CD4-positive, alpha-beta memory T cell (primary cell): ENCODE results near the gene HSPA1B. TPM values are rescaled to one million over a fixed set of nuclear protein-coding genes. Genes with fewer than 3 reads are reported as not detected.

Source experiments
- CTCF ChIA-PET: fragments of 350-600 bp; sonication (Branson Sonifier 250); formaldehyde crosslinking; loops from one replicate; lab custom pipeline; 2021; ENCODE audit warnings: inconsistent platforms; ENCODE audit not compliant: partially characterized antibody; lab: Charles Lee
- POLR2A ChIA-PET: fragments of 350-600 bp; sonication (Branson Sonifier 250); formaldehyde crosslinking; loops from one replicate; lab custom pipeline; 2021; ENCODE audit not compliant: partially characterized antibody; lab: Charles Lee
- DNase-seq, 5 donors: peaks; one replicate each; pipeline versions ENCODE4 v3.0.0 to v3.0.0-alpha.2; 2020 to 2022; ENCODE audit warnings: mixed read lengths in 1 of 5
- H3K27ac ChIP-seq: one replicate; pipeline ENCODE4 v1.7.0; 2013; ENCODE audit warnings: low read depth, low read length
- H3K27me3 ChIP-seq: 2 replicates; pipeline ENCODE4 v1.7.0; 2013; ENCODE audit warnings: mild to moderate bottlenecking, low read length, moderate library complexity; ENCODE audit not compliant: insufficient read depth
- H3K36me3 ChIP-seq: 2 replicates; pipeline ENCODE4 v1.7.0; 2013; ENCODE audit warnings: mild to moderate bottlenecking, low read length, moderate library complexity; ENCODE audit not compliant: insufficient read depth
- H3K4me1 ChIP-seq: 2 replicates; pipeline ENCODE4 v1.7.0; 2013; ENCODE audit warnings: mild to moderate bottlenecking, low read length, moderate library complexity; ENCODE audit not compliant: insufficient read depth
- H3K4me3 ChIP-seq, 2 donors: one replicate each; pipeline ENCODE4 v1.7.0; 2013; ENCODE audit warnings: low read length in 2 of 2, mild to moderate bottlenecking in 1 of 2
- H3K9me3 ChIP-seq, 2 donors: one replicate each; pipeline ENCODE4 v1.7.0; 2013; ENCODE audit warnings: low read length in 2 of 2, control low read depth in 1 of 2; ENCODE audit not compliant: control insufficient read depth in 1 of 2
- H3K27ac Mint-ChIP-seq, 7 donors: one replicate each; pipeline ENCODE4 v1.8.0; 2020 to 2021; ENCODE audit warnings: mixed read lengths in 7 of 7, mild to moderate bottlenecking in 6 of 7, inconsistent platforms in 3 of 7, moderate library complexity in 3 of 7
- H3K27me3 Mint-ChIP-seq, 2 donors: one replicate each; pipeline ENCODE4 v1.8.0; 2020 to 2021; ENCODE audit warnings: mixed read lengths in 2 of 2
- H3K36me3 Mint-ChIP-seq, 2 donors: one replicate each; pipeline ENCODE4 v1.8.0; 2020 to 2021; ENCODE audit warnings: mixed read lengths in 2 of 2, inconsistent platforms in 1 of 2, mild to moderate bottlenecking in 1 of 2
- H3K4me1 Mint-ChIP-seq, 4 donors: one replicate each; pipeline ENCODE4 v1.8.0; 2020 to 2021; ENCODE audit warnings: mixed read lengths in 4 of 4, mild to moderate bottlenecking in 1 of 4
- H3K4me3 Mint-ChIP-seq, 8 donors: one replicate each; pipeline ENCODE4 v1.8.0; 2020 to 2021; ENCODE audit warnings: mixed read lengths in 8 of 8, mild to moderate bottlenecking in 7 of 8, moderate library complexity in 6 of 8, inconsistent platforms in 3 of 8
- H3K9me3 Mint-ChIP-seq, 8 donors: one replicate each; pipeline ENCODE4 v1.8.0; 2020 to 2021; ENCODE audit warnings: mixed read lengths in 8 of 8, mild to moderate bottlenecking in 5 of 8, inconsistent platforms in 3 of 8, moderate library complexity in 1 of 8
- intact Hi-C: fragments of 100-400 bp; cut with micrococcal nuclease; formaldehyde crosslinking; loops from one replicate; pipeline ENCODE4 v1.15.1; 2023
- polyA plus RNA-seq, 2 donors: library from polyadenylated mRNA; unstranded; fragments of 300-500 nt; fragmentation: Illumina TruSeq; gene quantifications; one replicate each; pipeline ENCODE4 v1.2.3, GENCODE V29; 2021
- total RNA-seq, 2 experiments: library from RNA; stranded (reverse); gene quantifications; one replicate each; pipeline ENCODE4 v1.2.3, GENCODE V29; 2021

The HSPA1B gene
- total and polyA plus RNA-seq, 4 experiments from 2014 or later: 1.9 to 60.8 (median 31.7) TPM

DNA sequence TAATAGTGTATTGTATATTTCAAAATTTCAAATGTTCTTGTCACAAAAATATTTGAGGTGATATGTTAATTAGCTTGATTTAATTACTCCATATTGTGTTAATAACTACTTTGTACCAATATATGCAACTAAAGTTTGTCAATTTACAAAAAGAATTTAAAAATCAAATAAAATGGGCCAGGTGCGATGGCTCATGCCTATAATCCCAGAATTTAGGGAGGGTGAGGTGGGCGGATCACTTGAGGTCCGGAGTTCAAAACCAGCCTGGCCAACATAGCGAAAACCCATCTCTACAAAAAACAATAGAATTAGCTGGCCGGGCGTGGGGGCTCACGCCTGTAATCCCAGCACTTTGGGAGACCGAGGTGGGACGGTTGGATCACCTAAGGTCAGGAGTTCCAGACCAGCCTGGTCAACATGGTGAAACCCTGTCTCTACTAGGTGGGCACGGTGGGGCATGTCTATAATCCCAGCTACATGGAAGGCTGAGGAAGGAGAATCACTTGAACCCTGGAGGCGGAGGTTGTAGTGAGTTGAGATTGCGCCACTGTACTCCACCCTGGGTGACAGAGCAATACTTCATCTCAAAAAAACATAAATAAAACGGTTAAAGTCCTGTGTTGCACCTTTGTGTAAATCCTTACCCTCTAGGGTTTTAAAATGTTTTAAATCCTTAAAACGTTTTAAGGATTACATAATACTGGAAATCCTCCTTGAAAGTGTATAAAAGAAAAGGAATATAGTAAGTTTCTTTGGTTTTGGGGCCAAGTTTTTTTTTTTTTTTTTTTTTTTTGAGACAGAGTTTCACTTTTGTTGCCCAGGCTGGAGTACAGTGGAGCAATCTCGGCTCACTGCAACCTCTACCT, 4.0 kb downstream of the HSPA1B start:
- H3K36me3 Mint-ChIP-seq: peaks cover 1 to 28% of the 10 kb centered on the region in 2 donors
- Histone ChIP-seq H3K36me3 (no peaks in the 10 kb centered on the region), H3K27ac (no peak overlapping the region), H3K4me1 (peaks cover 36% of the 10 kb centered on the region), H3K27me3 (no peaks in the 10 kb centered on the region), H3K9me3 (no peaks in the 10 kb centered on the region), H3K4me3 (peak overlapping the region; percentile 40 to 62)
- no peaks in the 10 kb centered on the region for H3K27me3 Mint-ChIP-seq
- intact Hi-C loops: loop anchor here (2.0 to 10.0 kb wide), 3 partner anchors 17 to 339 kb away; partner anchors contain the start of genes DXO, HSPA1A and HSPA1L
- H3K27ac Mint-ChIP-seq: peak overlapping the region in 6 of 7 donors; percentile 65 to 94 (median 89)
- H3K4me1 Mint-ChIP-seq: peaks cover 12 to 50% (median 31%) of the 10 kb centered on the region in 4 donors
- H3K4me3 Mint-ChIP-seq: peak overlapping the region; percentile 80 to 100 (median 96)
- DNase-seq: no peak
- POLR2A ChIA-PET: interaction anchor here (0.8 to 7.2 kb wide), 18 partner anchors 11 to 275 kb away, joined by 3 to 67 read pairs (median 7); partner anchors contain the start of genes ABHD16A, BAG6, CLIC1 and DDAH2
- CTCF ChIA-PET: interaction anchor here (0.7 to 3.4 kb wide), 22 partner anchors 8 to 285 kb away, joined by 3 to 56 read pairs (median 5); partner anchors contain the start of genes ABHD16A, APOM, ATP6V1G2 and DDAH2
- H3K9me3 Mint-ChIP-seq: no peaks in the 10 kb centered on the region

DNA sequence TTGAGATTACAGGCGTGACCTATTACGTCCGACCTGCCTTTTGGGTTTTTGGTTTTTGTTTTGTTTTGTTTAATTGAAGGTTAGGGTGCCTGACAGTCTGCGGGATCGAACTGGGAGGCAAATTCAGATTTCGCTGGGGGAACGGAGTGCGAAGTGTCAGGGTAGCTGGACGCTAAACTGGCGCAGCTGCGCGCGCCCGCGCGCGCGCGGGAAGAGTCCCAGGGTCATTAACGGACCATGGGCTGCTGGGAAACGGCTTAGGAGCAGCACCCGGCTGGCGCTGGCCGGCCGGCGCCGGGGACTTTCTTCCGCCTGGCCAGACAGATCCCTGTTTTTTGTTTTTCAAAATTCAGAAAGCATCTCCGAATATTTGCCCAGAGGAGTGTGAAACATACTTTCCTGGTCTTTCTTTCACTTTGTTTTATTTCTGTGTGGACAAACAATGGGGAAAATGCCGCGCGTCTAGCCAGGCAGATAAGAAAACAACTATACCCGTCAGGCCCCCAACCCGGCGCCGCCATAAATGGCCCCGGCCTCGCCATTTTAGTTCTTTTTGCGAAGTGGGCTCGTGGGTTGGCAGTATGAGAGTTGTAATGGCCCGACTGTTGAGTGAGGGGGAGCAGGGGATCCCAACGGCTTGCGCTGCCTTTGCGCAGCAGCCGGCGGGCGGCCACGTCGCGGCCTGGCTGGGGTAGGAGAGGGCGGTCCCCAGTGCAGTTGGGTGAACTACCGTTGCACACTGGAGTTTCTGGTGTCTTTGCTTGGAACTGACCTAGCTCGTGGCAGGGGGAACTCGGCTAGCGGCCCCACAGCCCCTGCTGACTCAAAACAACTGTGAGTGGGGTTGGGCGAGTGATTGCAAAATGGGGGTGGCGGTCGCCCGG, 7.1 kb downstream of the HSPA1B start:
- POLR2A ChIA-PET: interaction anchor here (0.6 to 7.2 kb wide), 32 partner anchors 9 to 631 kb away, joined by 3 to 67 read pairs (median 4); partner anchors contain the start of genes ABHD16A, BAG6, CLIC1 and DDX39B
- CTCF ChIA-PET: interaction anchor here (0.9 to 3.2 kb wide), 7 partner anchors 28 to 233 kb away, joined by 3 to 10 read pairs (median 3); partner anchors contain the start of gene NEU1
- Histone ChIP-seq H3K4me3 (peak overlapping the region; percentile 75 to 88), H3K27ac (peak overlapping the region; percentile 88), H3K36me3 (peaks cover 28% of the 10 kb centered on the region), H3K4me1 (peaks cover 61% of the 10 kb centered on the region), H3K27me3 (no peaks in the 10 kb centered on the region), H3K9me3 (no peaks in the 10 kb centered on the region)
- peak overlapping the region; percentile 97 to 99 (median 99) for H3K27ac Mint-ChIP-seq
- intact Hi-C loops: loop anchor here (1.0 to 10.0 kb wide), 7 partner anchors 28 to 342 kb away; partner anchors contain the start of genes ABHD16A, DXO, EHMT2 and NEU1
- H3K27me3 Mint-ChIP-seq: no peaks in the 10 kb centered on the region
- peak overlapping the region; percentile 88 to 99 (median 96) for H3K4me3 Mint-ChIP-seq
- H3K4me1 Mint-ChIP-seq: peaks cover 27 to 65% (median 48%) of the 10 kb centered on the region in 4 donors
- peak; percentile 80 to 84 (median 81) for DNase-seq
- H3K36me3 Mint-ChIP-seq: peaks cover 21 to 50% of the 10 kb centered on the region in 2 donors
- no peaks in the 10 kb centered on the region for H3K9me3 Mint-ChIP-seq

DNA sequence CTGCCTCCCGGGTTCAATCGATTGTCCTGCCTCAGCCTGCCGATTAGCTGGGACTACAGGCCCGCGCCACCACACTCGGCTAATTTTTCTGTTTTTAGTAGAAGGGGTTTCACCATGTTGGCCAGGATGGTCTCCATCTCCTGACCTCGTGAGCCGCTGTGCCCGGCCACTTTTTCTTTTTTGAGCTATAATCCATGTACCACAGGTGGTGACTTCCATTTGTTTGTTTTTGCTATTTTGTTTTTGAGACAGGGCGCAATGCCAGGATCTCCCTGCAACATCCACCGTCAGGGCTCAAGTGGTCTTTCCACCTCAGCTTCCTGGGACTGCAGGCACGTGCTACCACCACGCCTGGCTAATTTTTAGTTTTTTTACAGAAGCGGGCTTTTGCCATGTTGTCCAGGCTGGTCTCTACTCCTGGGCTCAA, 8.5 kb downstream of the HSPA1B start:
- CTCF ChIA-PET: interaction anchor here (0.7 to 3.2 kb wide), 8 partner anchors 27 to 304 kb away, joined by 3 to 10 read pairs (median 4); partner anchors contain the start of genes NEU1 and NFKBIL1
- H3K9me3 ChIP-seq: no peaks in the 10 kb centered on the region
- H3K27ac ChIP-seq: peak overlapping the region; percentile 88
- H3K27me3 ChIP-seq: no peaks in the 10 kb centered on the region
- intact Hi-C loops: loop anchor here (10.0 kb wide), 1 partner anchor 139 kb away; the partner anchor contains the start of gene DXO
- H3K9me3 Mint-ChIP-seq: no peaks in the 10 kb centered on the region
- H3K4me1 ChIP-seq: peaks cover 54% of the 10 kb centered on the region
- no peak for DNase-seq
- H3K36me3 Mint-ChIP-seq: peaks cover 31 to 60% of the 10 kb centered on the region in 2 donors
- H3K27ac Mint-ChIP-seq: peak overlapping the region; percentile 83 to 99 (median 98)
- POLR2A ChIA-PET: interaction anchor here (1.0 to 7.2 kb wide), 21 partner anchors 8 to 254 kb away, joined by 3 to 67 read pairs (median 6); partner anchors contain the start of genes ABHD16A, BAG6, C6orf47 and CLIC1
- peaks cover 25 to 56% (median 39%) of the 10 kb centered on the region in 4 donors for H3K4me1 Mint-ChIP-seq
- H3K36me3 ChIP-seq: peaks cover 41% of the 10 kb centered on the region
- peak overlapping the region; percentile 61 to 75 for H3K4me3 ChIP-seq
- H3K27me3 Mint-ChIP-seq: no peaks in the 10 kb centered on the region
- peak overlapping the region; percentile 88 to 99 (median 96) for H3K4me3 Mint-ChIP-seq

DNA sequence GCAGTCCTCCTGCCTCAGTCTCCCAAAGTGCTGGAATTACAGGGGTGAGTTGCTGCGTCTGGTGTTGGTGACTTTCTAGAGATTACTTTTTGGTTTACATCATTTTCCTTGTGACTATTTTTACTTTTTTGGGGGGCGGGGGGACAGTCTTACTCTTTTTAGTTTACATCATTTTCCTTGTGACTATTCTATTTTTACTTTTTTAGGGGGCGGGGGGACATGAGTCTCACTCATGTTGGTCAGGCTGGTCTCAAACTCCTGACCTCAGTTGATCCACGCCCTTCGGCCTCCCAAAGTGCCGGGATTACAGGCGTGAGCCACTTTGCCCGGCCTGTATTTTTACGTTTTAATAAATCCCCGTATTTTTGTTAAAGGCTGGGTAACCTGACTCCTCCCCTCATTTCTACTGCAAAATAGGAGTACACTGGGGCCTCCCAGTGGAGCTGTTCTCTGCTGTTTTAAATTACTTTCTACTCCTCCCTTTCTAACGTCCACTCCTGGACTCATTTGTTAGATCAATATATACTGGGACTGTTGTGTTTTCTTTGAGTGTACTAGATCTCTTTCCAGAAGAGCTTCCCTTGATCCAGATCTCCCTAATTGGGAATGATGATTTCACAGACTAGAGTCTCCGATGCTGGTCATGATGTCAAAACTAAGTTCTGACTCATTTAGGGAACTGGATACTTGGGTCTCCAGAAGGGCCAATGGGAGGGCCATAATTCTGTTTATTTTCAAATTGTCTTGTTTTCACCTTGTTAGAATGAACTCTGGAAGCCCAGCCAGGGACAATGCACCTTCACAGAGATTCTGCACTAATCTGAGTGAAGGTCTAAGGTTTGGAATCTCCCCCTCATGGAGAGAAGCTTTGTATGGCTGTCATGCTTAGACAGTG, 9.2 kb downstream of the HSPA1B start:
- Histone ChIP-seq H3K36me3 (peaks cover 41% of the 10 kb centered on the region), H3K27ac (peak overlapping the region; percentile 88), H3K9me3 (no peaks in the 10 kb centered on the region), H3K4me1 (peaks cover 47% of the 10 kb centered on the region), H3K4me3 (peak overlapping the region; percentile 61 to 75), H3K27me3 (no peaks in the 10 kb centered on the region)
- peaks cover 33 to 66% of the 10 kb centered on the region in 2 donors for H3K36me3 Mint-ChIP-seq
- peak overlapping the region; percentile 88 to 99 (median 96) for H3K4me3 Mint-ChIP-seq
- peaks cover 25 to 54% (median 38%) of the 10 kb centered on the region in 4 donors for H3K4me1 Mint-ChIP-seq
- ChIA-PET POLR2A (interaction anchor here (0.6 to 7.2 kb wide), 16 partner anchors 9 to 214 kb away, joined by 3 to 67 read pairs (median 6); partner anchors contain the start of genes ABHD16A, BAG6, C6orf47 and CLIC1), CTCF (interaction anchor here (0.7 to 3.2 kb wide), 9 partner anchors 26 to 304 kb away, joined by 3 to 10 read pairs (median 3); partner anchors contain the start of genes LY6G5C, NEU1 and NFKBIL1)
- DNase-seq: peak in 4 of 5 donors; percentile 24 to 39 (median 33)
- peak overlapping the region; percentile 83 to 99 (median 98) for H3K27ac Mint-ChIP-seq
- H3K9me3 Mint-ChIP-seq: no peaks in the 10 kb centered on the region
- intact Hi-C loops: loop anchor here (10.0 kb wide), 1 partner anchor 138 kb away; the partner anchor contains the start of gene DXO
- H3K27me3 Mint-ChIP-seq: no peaks in the 10 kb centered on the region

DNA sequence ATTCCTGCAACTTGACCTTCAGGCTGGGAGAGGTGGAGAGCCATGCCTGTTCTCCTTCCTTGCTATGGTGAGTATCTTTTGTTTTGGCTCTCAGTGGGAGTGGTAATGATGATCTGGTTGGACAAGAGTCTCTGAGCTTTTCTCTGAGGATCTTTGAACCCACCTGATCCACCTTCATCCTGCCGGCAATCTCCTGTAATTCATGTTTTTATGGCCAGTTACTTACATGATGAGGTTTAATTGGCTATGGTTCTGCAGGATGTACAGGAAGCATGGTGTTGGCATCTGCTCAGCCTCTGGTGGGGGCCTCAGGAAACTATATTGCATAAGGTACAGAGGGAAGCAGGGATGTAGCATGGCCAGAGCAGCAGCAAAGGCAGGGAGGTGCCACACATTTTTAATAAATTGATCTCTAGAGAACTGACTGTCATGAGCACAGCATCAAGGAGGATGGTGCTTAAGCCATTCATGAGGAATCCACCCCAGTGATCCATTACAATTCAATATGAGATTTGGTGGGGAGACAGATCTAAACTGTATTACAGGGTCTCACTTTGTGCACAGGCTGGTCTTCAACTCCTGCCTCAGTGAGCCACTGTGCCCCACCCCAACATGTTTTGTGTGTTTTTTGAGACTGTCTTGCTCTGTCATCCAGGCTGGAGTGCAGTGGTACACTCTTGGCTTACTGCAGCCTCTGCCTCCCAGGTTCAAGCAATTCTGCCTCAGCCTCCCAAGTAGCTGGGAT, 10.0 kb downstream of the HSPA1B start:
- peak overlapping the region; percentile 88 for H3K27ac ChIP-seq
- H3K9me3 Mint-ChIP-seq: no peaks in the 10 kb centered on the region
- CTCF ChIA-PET: interaction anchor here (0.8 to 3.2 kb wide), 8 partner anchors 7 to 157 kb away, joined by 3 to 10 read pairs (median 4); partner anchors contain the start of genes LY6G5C and NEU1
- H3K4me1 ChIP-seq: peaks cover 46% of the 10 kb centered on the region
- no peaks in the 10 kb centered on the region for H3K27me3 ChIP-seq
- peak overlapping the region; percentile 88 to 99 (median 96) for H3K4me3 Mint-ChIP-seq
- DNase-seq: no peak
- peaks cover 41% of the 10 kb centered on the region for H3K36me3 ChIP-seq
- peaks cover 33 to 66% of the 10 kb centered on the region in 2 donors for H3K36me3 Mint-ChIP-seq
- intact Hi-C loops: loop anchor here (10.0 kb wide), 1 partner anchor 137 kb away; the partner anchor contains the start of gene DXO
- peak overlapping the region; percentile 83 to 99 (median 98) for H3K27ac Mint-ChIP-seq
- H3K27me3 Mint-ChIP-seq: no peaks in the 10 kb centered on the region
- peak overlapping the region; percentile 3 to 75 for H3K4me3 ChIP-seq
- H3K4me1 Mint-ChIP-seq: peaks cover 25 to 54% (median 38%) of the 10 kb centered on the region in 4 donors
- POLR2A ChIA-PET: interaction anchor here (0.6 to 4.8 kb wide), 11 partner anchors 10 to 215 kb away, joined by 3 to 43 read pairs (median 4); partner anchors contain the start of genes BAG6, C6orf47, CLIC1 and HSPA1B
- no peaks in the 10 kb centered on the region for H3K9me3 ChIP-seq
